GM18520 (cell line): ENCODE results near the gene DST.

Experiments
- ATAC-seq: cut with Tn5 transposase; IDR thresholded peaks from one replicate; pipeline ENCODE4 v1.9.1; 2021; ENCODE audit not compliant: unreplicated experiment

DST gene

GRCh38 chr6:56445818-56446217 is 196.9 kb downstream of the DST start:
- no peak for ATAC-seq

GRCh38 chr6:56444855-56445254 is 197.8 kb downstream of the DST start:
- no peak for ATAC-seq

- no peak for ATAC-seq
These were observed 202.1 kb downstream of the DST start for GRCh38 chr6:56440551-56440981.

GRCh38 chr6:56437171-56437900 is 205.4 kb downstream of the DST start:
- no peak for ATAC-seq

- no peak for ATAC-seq
These were observed 206.9 kb downstream of the DST start for GRCh38 chr6:56435754-56436153.

GRCh38 chr6:56435326-56435725 is 207.4 kb downstream of the DST start:
- no peak for ATAC-seq

- ATAC-seq: no peak
These were observed 208.1 kb downstream of the DST start for GRCh38 chr6:56434606-56435005.

GRCh38 chr6:56433119-56433518 is 209.6 kb downstream of the DST start:
- ATAC-seq: no peak

GRCh38 chr6:56432194-56432593 is 210.5 kb downstream of the DST start:
- ATAC-seq: no peak

- no peak for ATAC-seq
These were observed 211.8 kb downstream of the DST start for GRCh38 chr6:56430629-56431600.

GRCh38 chr6:56424542-56425083 is 218.1 kb downstream of the DST start:
- ATAC-seq: no peak

GRCh38 chr6:56424064-56424463 is 218.6 kb downstream of the DST start:
- no peak for ATAC-seq

GRCh38 chr6:56420296-56420695 is 222.4 kb downstream of the DST start:
- no peak for ATAC-seq

- no peak for ATAC-seq
These were observed 223.5 kb downstream of the DST start for GRCh38 chr6:56419191-56419590.

- no peak for ATAC-seq
These were observed 224.9 kb downstream of the DST start for GRCh38 chr6:56417823-56418222.

GRCh38 chr6:56416247-56416646 is 226.4 kb downstream of the DST start:
- ATAC-seq: no peak

- no peak for ATAC-seq
These were observed 233.7 kb downstream of the DST start for GRCh38 chr6:56408976-56409375.
